ENCODE measurements around the gene GAS2L1. TPM values are rescaled to one million over a fixed set of nuclear protein-coding genes. Genes with fewer than 3 reads are reported as not detected.
A peak's percentile ranks its signal among the peaks of the same experiment; 100 is the strongest.
"Not testable (repeated sequence)": the region's sequence is repeated elsewhere in the genome, so short reads cannot be mapped to it uniquely, and the experiment has no call there.

GAS2L1 gene
- total and polyA plus RNA-seq, 10 donors: 7.0 to 41.5 (median 28.3) TPM

DNA sequence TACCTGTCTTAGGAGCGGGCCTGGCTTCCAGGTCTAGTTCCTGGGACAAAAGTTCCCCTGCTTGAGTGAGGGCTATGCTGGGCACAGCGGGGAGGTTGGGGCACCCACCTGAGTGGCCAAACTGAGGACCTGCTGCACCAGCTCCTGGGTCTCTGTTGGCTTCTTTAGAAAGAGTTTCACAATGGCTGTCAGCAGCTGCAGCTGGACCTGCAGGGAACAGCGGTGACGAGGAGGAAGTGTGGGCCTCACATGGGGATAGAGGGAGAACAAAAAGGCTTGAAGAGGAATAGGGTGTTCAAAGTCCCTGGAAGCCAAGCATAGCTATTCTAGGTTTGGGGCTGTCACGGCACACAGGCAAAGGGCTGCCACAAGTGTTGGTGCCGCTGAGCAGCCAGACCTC, 35.7 kb downstream of the GAS2L1 start:
- H3K9me3 ChIP-seq: no peaks in the 10 kb centered on the region
- no peak overlapping the region for H3K4me3 ChIP-seq
- 63 to 89% (median 82%) methylated on average over 6 of the region's 6 CpGs for WGBS, 5 donors
- H3K4me1 ChIP-seq: peaks cover 0 to 6% (median 0%) of the 10 kb centered on the region in 6 donors
- H3K27me3 ChIP-seq (replicated peaks in 1 of 7): no peaks in the 10 kb centered on the region
- intact Hi-C loops (cut with DNase I; ENCODE audit: low total_unique reads): no loop called here
- H3K36me3 ChIP-seq: peaks cover 0 to 100% (median 97%) of the 10 kb centered on the region in 6 donors
- DNase-seq: no peak
- H3K27ac ChIP-seq: no peak overlapping the region
- TF ChIP-seq, protein P1, sequence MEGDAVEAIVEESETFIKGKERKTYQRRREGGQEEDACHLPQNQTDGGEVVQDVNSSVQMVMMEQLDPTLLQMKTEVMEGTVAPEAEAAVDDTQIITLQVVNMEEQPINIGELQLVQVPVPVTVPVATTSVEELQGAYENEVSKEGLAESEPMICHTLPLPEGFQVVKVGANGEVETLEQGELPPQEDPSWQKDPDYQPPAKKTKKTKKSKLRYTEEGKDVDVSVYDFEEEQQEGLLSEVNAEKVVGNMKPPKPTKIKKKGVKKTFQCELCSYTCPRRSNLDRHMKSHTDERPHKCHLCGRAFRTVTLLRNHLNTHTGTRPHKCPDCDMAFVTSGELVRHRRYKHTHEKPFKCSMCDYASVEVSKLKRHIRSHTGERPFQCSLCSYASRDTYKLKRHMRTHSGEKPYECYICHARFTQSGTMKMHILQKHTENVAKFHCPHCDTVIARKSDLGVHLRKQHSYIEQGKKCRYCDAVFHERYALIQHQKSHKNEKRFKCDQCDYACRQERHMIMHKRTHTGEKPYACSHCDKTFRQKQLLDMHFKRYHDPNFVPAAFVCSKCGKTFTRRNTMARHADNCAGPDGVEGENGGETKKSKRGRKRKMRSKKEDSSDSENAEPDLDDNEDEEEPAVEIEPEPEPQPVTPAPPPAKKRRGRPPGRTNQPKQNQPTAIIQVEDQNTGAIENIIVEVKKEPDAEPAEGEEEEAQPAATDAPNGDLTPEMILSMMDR (IDR thresholded peaks at IDR 0.05 in 8 of 11, conservative IDR thresholded peaks at IDR 0.05 in 3 of 11): no peak
- TF ChIP-seq POLR2AphosphoS5 (IDR thresholded peaks at IDR 0.05) (no peak), POLR2A (IDR thresholded peaks at IDR 0.05) (no peak)

DNA sequence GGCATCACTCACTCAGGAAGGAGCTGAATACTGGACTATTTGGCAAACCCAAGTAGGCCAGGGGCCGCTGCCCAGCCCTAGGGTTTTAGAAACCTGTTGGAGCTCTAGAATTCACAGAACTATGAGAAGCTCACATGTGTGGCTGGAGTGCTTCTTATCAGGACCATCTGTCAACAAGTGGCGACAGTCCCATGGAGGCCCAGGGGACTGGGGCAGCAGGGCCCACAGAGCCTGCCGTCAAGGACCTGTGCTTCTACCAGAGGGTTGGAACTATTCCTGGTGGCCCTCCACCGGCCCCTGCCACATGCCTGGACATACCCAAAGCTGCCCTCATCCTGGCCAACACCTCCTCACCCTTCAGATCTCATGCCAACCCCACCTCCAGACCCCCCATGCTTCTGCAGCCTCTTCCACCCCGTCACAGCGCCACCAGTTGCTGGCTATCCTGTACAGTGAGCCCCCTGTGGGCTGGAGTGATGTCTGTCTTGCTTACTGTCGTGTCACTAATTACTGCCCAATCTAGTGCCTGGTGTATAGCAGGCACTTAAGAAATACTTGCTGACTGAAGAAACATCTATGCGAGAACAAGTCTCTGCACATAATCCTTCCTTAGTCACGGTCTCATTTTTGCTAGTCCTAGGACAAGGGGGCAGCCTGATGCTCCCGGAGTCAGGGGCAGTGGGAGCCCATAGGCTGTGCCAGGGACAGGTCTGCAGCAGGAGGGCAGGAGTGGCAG, 36.3 kb downstream of the GAS2L1 start:
- Histone ChIP-seq H3K9me3 (no peaks in the 10 kb centered on the region), H3K36me3 (peaks cover 0 to 100% (median 97%) of the 10 kb centered on the region in 6 donors), H3K27ac (no peak overlapping the region), H3K4me1 (peaks cover 0 to under 1% (median 0%) of the 10 kb centered on the region in 6 donors), H3K4me3 (no peak overlapping the region), H3K27me3 (replicated peaks in 1 of 7) (no peaks in the 10 kb centered on the region)
- no peak for DNase-seq
- 86 to 96% (median 88%) methylated on average over 8 to 10 of the region's 10 CpGs for WGBS, 5 donors
- TF ChIP-seq POLR2AphosphoS5 (IDR thresholded peaks at IDR 0.05) (no peak), POLR2A (IDR thresholded peaks at IDR 0.05) (no peak)
- TF ChIP-seq, protein P1 (IDR thresholded peaks at IDR 0.05 in 8 of 11, conservative IDR thresholded peaks at IDR 0.05 in 3 of 11): no peak
- intact Hi-C loops (cut with DNase I; ENCODE audit: low total_unique reads): no loop called here

DNA sequence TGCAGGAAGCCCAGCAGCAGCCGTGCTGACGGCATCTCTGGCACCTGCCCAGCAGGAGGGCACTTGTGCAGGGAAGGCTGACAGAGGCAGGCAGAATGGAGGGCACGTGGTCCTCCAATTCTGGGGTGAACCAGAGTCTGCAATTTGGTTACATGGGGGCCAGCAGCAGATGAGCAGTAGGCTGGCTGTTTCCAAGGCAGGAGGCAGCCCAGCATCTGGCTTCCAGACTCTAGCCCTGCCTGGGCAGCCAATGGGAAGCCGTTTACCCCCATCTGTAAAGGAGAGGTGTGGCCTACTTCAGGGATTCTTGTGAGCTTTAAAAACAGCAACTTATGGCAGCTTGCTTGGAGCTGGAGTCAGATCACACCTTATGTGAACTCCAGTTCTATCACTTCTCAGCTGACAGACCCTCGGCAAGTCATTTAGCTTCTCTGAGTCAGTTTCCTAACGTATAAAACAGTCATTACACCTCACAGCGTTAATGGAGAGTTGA, 36.9 kb downstream of the GAS2L1 start:
- no peaks in the 10 kb centered on the region for H3K27me3 ChIP-seq (replicated peaks in 1 of 7)
- peak in 1 of 3 donors; percentile 62 for TF ChIP-seq POLR2AphosphoS5 (IDR thresholded peaks at IDR 0.05)
- TF ChIP-seq, protein P1 (IDR thresholded peaks at IDR 0.05 in 8 of 11, conservative IDR thresholded peaks at IDR 0.05 in 3 of 11): no peak
- no peaks in the 10 kb centered on the region for H3K4me1 ChIP-seq
- no peak overlapping the region for H3K27ac ChIP-seq
- WGBS, 5 donors: 57 to 77% (median 65%) methylated on average over 6 to 7 of the region's 7 CpGs
- H3K36me3 ChIP-seq: peaks cover 0 to 100% (median 97%) of the 10 kb centered on the region in 6 donors
- intact Hi-C loops (cut with DNase I; ENCODE audit: low total_unique reads): no loop called here
- no peak for DNase-seq
- no peak overlapping the region for H3K4me3 ChIP-seq
- no peaks in the 10 kb centered on the region for H3K9me3 ChIP-seq

DNA sequence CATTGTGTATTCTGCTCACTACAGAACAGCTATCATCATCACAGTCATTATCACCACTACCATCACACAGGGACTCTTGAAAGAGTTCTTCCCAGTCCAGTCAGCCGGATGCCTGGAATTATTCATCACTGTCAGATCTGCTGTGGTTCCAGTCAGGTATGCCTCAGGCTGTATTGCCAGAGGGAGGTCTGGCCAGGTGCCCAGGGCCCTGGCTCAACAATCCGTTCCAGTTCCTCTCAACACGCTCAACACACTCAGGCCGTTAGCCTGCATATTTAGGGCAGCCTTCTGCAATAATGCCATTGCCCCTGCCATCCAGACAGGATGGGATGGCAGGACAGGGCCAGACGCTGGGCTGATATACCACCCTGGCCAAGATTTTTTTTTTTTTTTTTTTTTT, 37.7 kb downstream of the GAS2L1 start:
- 66 to 79% (median 71%) methylated on average over 5 of the region's 5 CpGs for WGBS, 5 donors
- Histone ChIP-seq H3K9me3 (no peaks in the 10 kb centered on the region), H3K4me1 (no peaks in the 10 kb centered on the region), H3K27ac (no peak overlapping the region), H3K4me3 (no peak overlapping the region), H3K27me3 (replicated peaks in 1 of 7) (no peaks in the 10 kb centered on the region), H3K36me3 (peaks cover 0 to 100% (median 97%) of the 10 kb centered on the region in 6 donors)
- no peak for TF ChIP-seq POLR2AphosphoS5 (IDR thresholded peaks at IDR 0.05)
- TF ChIP-seq, protein P1 (IDR thresholded peaks at IDR 0.05 in 8 of 11, conservative IDR thresholded peaks at IDR 0.05 in 3 of 11): no peak
- no peak for TF ChIP-seq POLR2A (IDR thresholded peaks at IDR 0.05)
- intact Hi-C loops (cut with DNase I; ENCODE audit: low total_unique reads): no loop called here
- no peak for DNase-seq

DNA sequence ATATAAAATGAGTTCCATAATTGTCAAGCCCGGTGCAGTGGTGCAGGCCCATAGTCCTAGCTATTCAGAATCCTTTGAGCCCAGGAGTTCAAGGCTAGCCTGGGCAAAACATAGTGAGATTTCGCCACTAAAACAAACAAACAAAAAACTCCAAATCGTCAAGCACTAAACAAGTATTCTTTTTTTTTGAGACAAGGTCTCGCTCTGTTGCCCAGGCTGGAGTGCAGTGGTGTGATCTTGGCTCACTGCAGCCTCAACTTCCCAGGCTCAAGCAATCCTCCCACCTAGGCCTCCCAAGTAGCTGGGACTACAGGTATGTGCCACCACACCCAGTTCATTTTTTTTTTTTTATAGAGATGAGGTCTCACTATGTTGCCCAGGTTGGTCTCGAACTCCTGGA, 38.4 kb downstream of the GAS2L1 start:
- intact Hi-C loops (cut with DNase I; ENCODE audit: low total_unique reads); H3K4me1 ChIP-seq; H3K27ac ChIP-seq; DNase-seq; H3K4me3 ChIP-seq; H3K27me3 ChIP-seq (replicated peaks in 1 of 7); H3K9me3 ChIP-seq: not testable (repeated sequence)
- H3K36me3 ChIP-seq: peaks cover 4 to 100% (median 97%) of the 10 kb centered on the region in 6 donors
- 91 to 97% (median 92%) methylated on average over 5 of the region's 5 CpGs for WGBS, 5 donors
